Measurements from ENCODE around the gene PALM. TPM values are rescaled to one million over a fixed set of nuclear protein-coding genes. Genes with fewer than 3 reads are reported as not detected.

The PALM gene
- total RNA-seq, 1 experiment from 2014 or later, result 14.4 TPM

GRCh38 chr19:676007-676338 lies 32.8 kb upstream of the PALM start:
- Histone ChIP-seq H3K36me3 (ENCODE audit: control insufficient read depth, insufficient read depth, low read length) (no peaks in the 10 kb centered on the region), H3K27me3 (ENCODE audit: control insufficient read depth, insufficient read depth, low read length) (no peaks in the 10 kb centered on the region), H3K4me1 (ENCODE audit: control insufficient read depth, insufficient read depth, low read length) (peaks cover 22% of the 10 kb centered on the region), H3K27ac (ENCODE audit: low read length) (no peak overlapping the region), H3K9me3 (ENCODE audit: control insufficient read depth, insufficient read depth, low read depth, low read length) (no peaks in the 10 kb centered on the region), H3K4me3 (ENCODE audit: low read depth in 2 of 2, low read length in 2 of 2) (peak overlapping the region; percentile 46 to 48)
- ChIA-PET CTCF (interaction anchor here (0.6 kb wide), 2 partner anchors 53 to 437 kb away, joined by 3 read pairs; no protein-coding TSS in a partner anchor), POLR2A (interaction anchor here (0.5 kb wide), 1 partner anchor 29 kb away, joined by 3 read pairs; no protein-coding TSS in a partner anchor)
- no peak for ATAC-seq
- in situ Hi-C loops (cut with HindIII; ENCODE audit: low pct_unique_long_range_greater_than_20kb, low sequenced_read_pairs) (no loop called here), intact Hi-C loops (cut with micrococcal nuclease; ENCODE audit: unreplicated experiment) (no loop called here)
- TF ChIP-seq CTCF (IDR thresholded peaks at IDR 0.05), result no peak
- TF ChIP-seq TCF7L2 (IDR thresholded peaks at IDR 0.05; ENCODE audit: low read depth, low read length), result no peak
- TF ChIP-seq REST (IDR thresholded peaks at IDR 0.05; ENCODE audit: insufficient read depth in 1 of 2, low read depth in 2 of 2, low read length in 1 of 2), result no peak
- TF ChIP-seq POLR2AphosphoS5 (IDR thresholded peaks at IDR 0.05; ENCODE audit: low read depth, low read length), result no peak
- no peak for TF ChIP-seq SIN3A (IDR thresholded peaks at IDR 0.05; ENCODE audit: borderline replicate concordance, insufficient read depth, low read depth, low read length)
- DNase-seq (ENCODE audit: low read depth, low spot score), result no peak
- no TSS peak for BruUV-seq (replicated peaks)

- H3K9me3 ChIP-seq (ENCODE audit: control insufficient read depth, insufficient read depth, low read depth, low read length), result no peaks in the 10 kb centered on the region
- no peaks in the 10 kb centered on the region for H3K27me3 ChIP-seq (ENCODE audit: control insufficient read depth, insufficient read depth, low read length)
- DNase-seq (ENCODE audit: low read depth, low spot score) (no peak), ATAC-seq (peak; percentile 5; the same call in 1 of the 2 replicates)
- peak within 1 kb of the TSS; percentile 48 to 68 for H3K4me3 ChIP-seq (ENCODE audit: low read depth in 2 of 2, low read length in 2 of 2)
- CTCF ChIA-PET, result interaction anchor here (0.6 kb wide), 1 partner anchor 53 kb away, joined by 4 read pairs; no protein-coding TSS in a partner anchor
- no peak for TF ChIP-seq TCF7L2 (IDR thresholded peaks at IDR 0.05; ENCODE audit: low read depth, low read length)
- TF ChIP-seq POLR2AphosphoS5 (IDR thresholded peaks at IDR 0.05; ENCODE audit: low read depth, low read length), result peak; percentile 52
- POLR2A ChIA-PET, result interaction anchor here (0.5 to 0.9 kb wide), 3 partner anchors 28 to 35 kb away, joined by 3 to 5 read pairs (median 3); no protein-coding TSS in a partner anchor
- BruUV-seq (replicated peaks), result no TSS peak
- in situ Hi-C loops (cut with HindIII; ENCODE audit: low pct_unique_long_range_greater_than_20kb, low sequenced_read_pairs) (no loop called here), intact Hi-C loops (cut with micrococcal nuclease; ENCODE audit: unreplicated experiment) (no loop called here)
- peak within 1 kb of the TSS; percentile 72 for H3K27ac ChIP-seq (ENCODE audit: low read length)
- H3K36me3 ChIP-seq (ENCODE audit: control insufficient read depth, insufficient read depth, low read length), result no peaks in the 10 kb centered on the region
- peaks cover 22% of the 10 kb centered on the region for H3K4me1 ChIP-seq (ENCODE audit: control insufficient read depth, insufficient read depth, low read length)
These were observed 32.2 kb upstream of the PALM start, which contains the start of gene FSTL3 for GRCh38 chr19:676339-677105. Gene FSTL3 (plus strand): TSS chr19:676392. CDS start chr19:676424, 32 bp downstream.
